Nucleus accumbens (tissue), 56 donors: ENCODE measurements around the gene EBI3.
"Not testable (repeated sequence)": the region's sequence is repeated elsewhere in the genome, so short reads cannot be mapped to it uniquely, and the experiment has no call there.

ENCODE experiments used
- DNase-seq, 56 donors: peaks; one replicate each; lab custom pipeline; 2025; lab: John Stamatoyannopoulos, UW

The EBI3 gene

DNA sequence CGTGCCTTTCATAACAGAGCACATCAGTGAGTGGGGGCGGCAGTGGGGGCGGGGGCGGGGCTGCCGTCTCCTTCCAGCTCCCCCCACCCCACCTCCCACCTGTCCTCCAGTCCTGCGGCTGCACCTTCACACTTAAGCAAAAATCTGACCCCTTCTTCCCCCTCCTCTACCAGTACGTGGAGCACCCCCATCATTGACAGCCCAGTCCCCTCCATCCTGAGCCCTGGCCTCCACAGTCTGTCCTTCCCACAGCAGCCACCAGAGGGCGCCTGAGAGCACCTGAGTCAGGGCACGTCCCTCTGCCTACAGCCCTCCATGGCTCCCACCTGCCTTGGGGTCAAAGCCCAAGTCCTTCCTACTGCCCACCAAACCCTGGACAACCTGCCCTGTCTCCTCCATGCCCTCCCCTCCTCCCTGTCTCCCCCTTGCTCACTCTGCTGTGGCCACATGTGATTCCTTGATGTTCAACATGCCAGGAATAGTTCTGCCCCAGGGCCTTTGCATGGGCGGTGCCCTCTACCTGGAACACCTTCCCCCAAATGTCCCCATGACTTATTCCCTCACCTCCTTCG lies 4.0 kb downstream of the EBI3 start:
- DNase-seq = peak in 20 of 56 donors; percentile 1 to 66 (median 10)

DNA sequence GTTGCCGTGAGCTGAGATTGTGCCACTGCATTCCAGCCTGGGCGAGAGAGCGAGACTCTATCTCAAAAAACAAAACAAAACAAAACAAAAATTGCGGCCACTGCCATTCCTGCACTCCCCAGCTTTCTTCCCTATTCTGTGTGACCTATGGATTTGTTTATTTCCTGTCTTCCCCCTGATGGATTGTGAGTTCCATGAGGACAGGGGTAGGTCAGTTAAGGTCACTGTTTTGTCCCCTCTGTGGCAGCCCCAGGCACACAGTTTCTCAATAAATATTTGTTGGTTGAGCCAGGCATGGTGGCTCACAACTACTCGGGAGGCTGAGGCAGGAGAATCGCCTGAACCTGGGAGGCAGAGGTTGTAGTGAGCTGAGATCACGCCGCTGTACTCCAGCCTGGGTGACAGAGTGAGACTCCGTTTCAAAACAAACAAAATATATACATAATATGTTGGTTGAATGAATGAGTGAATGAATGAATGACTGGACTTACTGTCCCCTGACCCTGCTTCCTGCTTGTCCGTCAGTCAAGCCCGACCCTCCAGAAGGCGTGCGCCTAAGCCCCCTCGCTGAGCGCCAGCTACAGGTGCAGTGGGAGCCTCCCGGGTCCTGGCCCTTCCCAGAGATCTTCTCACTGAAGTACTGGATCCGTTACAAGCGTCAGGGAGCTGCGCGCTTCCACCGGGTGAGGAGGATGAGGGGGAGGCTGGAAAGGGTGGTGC lies 5.0 kb downstream of the EBI3 start:
- DNase-seq = peak in 11 of 56 donors; percentile 0 to 35 (median 25)

- DNase-seq = no peak
Measured at GRCh38 chr19:4234862-4235201, 5.5 kb downstream of the EBI3 start.

DNA sequence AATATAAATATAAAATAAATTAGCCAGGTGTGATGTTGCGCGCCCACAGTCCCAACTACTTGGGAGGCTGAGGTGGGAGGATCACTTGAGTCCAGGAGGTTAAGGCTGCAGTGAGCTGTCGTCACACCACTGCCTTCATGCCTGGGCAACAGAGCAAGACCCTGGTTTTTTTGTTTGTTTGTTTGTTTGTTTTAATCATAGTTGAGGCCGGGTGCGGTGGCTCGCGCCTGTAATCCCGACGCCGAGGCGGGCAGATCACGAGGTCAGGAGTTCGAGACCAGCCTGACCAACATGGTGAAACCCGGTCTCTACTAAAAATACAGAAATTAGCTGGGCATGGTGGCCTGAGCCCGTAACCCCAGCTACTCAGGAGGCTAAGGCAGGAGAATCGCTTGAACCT lies 8.2 kb downstream of the EBI3 start:
- not testable (repeated sequence) for DNase-seq

GRCh38 chr19:4238831-4239230 lies 9.5 kb downstream of the EBI3 start:
- DNase-seq = no peak

DNA sequence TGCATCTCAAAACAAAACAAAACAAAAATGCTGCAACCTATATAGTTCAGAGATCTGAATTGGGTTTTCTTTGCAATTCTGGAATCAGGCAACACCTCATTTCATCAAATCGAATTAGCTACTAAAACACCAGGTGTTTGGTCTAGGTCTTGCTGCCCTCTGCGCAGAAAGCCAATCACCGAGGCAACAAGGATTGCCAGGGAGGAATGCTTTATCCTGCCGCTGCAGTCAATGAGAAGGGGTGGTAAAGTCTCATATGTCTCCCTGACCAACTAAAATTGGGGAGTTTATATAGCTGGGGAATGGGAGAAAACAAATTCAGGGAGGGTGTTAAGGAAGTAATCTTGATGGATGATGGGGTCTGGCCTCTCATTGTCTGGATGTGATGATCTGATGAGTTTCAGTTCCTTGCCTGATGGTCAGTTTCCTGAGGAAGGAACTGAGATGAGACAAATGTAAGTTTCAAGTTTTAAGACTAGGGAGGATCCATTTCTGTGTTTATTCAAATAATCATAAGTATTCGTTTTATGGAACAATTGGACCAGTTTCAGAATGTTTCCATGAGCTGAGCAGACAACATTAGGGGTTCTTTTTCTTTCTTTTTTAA lies 12.6 kb downstream of the EBI3 start:
- no peak for DNase-seq

DNA sequence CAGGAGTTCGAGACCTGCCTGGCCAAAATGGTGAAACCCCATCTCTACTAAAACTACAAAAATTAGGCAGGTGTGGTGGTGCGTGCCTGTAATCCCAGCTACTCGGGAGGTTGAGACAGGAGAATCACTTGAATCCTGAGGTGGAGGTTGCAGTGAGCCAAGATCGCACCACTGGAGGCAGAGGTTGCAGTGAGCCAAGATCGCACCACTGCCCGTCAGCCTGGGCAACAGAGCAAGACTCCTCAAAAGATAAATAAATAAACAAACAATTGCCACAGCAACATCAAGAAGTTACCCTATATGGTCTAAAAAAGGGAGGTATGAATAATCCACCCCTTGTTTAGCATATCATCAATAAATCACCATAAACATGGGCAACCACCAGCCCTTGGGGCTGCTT lies 16.6 kb downstream of the EBI3 start:
- not testable (repeated sequence) for DNase-seq

DNA sequence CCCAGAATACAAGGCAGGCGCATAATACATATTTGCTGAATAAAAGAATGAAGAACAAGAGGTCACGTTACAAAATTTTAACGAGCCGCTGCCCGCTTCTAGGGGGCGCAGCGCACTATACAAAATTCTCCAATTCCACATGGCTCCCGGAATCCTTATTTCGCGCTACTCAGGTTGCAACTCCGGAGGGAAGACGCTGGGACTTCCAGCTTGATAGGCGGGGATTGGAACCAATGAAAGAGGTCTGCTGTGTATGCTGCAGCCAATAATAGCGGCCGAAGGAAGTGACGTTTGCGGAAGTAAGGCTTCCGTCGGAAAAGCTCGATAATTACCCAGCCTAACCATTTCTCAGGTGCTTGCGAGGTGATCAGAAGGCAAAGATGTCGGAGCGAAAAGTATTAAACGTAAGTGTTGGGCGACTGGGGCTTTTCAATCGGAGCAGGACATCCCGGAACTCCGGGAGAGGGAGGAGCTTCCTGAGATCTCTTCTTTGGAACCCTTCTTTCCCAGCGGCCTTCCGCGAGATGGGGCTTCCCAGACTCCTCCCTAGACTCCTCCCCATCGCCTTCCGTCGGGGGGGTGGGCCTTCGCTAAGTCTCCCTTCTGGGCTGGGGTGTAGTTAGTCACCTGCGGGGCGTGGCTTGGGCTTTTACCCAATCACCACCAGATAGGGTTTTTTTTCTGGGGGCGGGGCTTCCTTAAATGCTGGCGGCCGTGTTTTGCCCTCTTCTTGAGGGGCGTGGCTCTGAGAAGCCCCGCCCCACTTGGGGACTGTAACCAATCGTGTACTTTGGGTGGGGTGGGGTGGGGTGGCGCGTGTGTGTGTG lies 17.7 kb downstream of the EBI3 start, which contains the start of gene YJU2:
Gene YJU2, plus strand, starts transcription at position 314 of the 827 bp plus-strand sequence. Its CDS starts 67 bp downstream, at position 381.
- DNase-seq = peak; percentile 73 to 97 (median 94)

DNA sequence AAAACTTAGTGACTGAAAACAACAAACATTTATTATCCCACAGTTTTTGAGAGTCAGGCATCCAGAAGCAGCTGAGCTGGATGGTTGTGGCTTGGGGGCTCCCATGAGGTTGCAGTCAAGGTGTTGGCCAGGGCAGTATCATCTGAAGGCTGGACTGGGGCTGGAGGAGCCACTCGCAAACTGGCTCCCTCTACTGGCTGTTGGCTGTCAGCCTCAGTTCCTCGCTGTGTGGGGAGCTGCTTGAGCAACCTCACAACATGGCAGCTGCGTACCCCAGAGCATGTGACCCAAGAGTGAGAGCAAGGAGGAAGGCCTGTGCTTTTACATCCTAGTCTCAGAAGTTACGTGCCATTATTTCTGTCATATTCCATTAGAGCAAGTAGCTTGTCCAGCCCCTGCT lies 27.2 kb downstream of the EBI3 start:
- DNase-seq = no peak

GRCh38 chr19:4257025-4257424 lies 27.7 kb downstream of the EBI3 start:
- no peak for DNase-seq

DNA sequence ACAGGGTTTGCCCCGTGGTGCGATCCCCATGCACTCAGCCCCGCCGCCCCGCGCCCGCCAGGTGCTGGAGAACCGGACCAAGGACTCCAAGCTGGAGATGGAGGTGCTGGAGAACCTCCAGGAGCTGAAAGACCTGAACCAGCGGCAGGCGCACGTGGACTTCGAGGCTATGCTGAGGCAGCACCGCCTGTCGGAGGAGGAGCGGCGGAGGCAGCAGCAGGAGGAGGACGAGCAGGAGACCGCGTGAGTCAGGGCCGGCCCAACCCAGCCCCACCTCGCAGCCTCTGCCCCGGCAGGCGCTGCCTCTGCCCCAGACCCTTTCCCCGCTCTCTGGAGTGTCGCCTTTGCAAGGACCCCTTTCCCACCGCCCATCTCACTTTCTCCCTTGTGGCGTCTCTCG lies 28.9 kb downstream of the EBI3 start:
- DNase-seq = no peak

DNA sequence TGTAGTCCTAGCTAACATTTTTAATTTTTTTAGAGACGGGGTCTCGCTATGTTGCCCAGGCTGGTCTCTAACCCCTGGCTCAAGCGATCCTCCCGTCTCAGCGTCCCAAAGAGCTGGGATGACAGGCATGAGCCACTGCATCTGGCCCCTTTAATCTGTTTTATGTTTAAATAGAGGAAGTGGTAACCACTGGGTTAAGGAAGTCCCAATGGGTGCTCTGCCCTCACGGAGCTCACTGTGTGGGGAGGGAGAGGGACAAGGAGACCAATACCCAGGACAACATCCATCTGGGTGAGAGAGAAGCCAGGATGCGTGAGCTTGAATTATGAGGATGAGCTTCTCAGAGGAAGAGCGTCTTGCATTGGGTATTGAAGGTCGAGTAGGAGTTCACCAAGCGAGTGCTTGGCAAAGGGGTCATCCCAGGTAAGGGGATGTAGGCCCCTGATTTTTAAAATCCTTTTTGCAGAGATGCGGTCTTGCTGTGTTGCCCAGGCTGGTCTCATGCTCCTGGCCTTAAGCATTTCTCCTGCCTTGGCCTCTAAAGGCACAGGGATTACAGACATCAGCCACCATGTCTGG lies 31.4 kb downstream of the EBI3 start:
- DNase-seq = no peak

GRCh38 chr19:4264812-4265211 lies 35.5 kb downstream of the EBI3 start:
- DNase-seq = no peak

- DNase-seq = no peak
Measured at GRCh38 chr19:4266253-4267000, 37.1 kb downstream of the EBI3 start.

DNA sequence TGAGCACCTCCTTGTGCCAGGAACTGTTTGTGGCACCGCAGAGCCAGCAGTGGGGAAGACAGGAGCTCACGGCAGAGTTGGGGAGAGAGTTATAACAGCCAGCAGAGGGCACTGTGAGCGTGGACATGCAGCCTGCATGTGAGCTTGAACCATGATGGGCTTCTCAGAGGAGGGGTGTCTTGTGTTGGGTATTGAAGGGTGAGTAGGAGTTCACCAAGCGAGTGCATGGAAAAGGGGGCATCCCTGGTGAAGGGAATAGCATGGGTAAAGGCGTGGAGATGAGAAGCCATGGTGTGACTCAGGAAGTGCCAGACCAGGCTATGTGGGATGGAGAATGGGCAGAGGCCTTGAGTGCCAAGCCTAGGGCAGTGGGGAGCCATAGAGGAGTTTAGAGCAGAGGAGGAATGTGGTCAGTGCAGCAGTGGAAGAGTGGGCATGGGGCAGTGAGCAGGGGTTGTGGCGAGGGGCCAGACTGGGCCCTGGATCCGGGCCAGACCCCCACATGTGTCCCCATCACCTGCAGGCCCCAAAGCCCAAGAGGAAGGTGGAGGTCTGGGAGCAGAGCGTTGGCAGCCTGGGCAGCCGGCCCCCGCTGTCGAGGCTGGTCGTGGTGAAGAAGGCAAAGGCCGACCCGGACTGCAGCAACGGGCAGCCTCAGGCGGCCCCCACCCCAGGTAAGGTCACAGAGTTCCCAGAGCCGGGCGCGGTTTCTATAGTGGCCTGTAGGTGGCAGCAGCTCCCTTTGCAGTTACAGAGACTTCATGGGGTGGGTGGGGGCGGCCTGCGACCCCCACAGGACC lies 38.0 kb downstream of the EBI3 start:
- DNase-seq = peak in 17 of 56 donors; percentile 0 to 59 (median 16)

- no peak for DNase-seq
Measured at GRCh38 chr19:4267901-4268815, 38.8 kb downstream of the EBI3 start.

GRCh38 chr19:4268816-4269430 lies 39.6 kb downstream of the EBI3 start:
- DNase-seq = no peak

DNA sequence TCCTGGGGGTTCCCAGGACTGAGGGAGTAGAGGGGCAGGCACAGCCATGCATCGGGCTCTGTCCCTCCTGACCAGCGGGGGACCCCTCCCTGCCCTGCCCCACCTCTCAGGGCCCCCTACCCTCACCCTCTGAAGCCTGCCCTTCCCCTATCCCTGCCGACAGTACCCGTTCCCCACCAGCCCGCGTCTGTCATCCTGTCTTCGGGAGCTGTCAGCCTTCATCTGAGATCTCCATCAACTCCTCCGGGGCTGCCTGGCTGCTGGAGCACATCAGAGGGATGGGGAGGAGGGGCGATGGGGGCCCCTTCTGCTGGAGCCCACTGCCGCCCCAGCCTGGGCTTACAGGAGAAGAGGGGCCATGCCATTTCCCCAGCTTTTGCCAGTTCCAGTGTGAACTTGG lies 43.6 kb downstream of the EBI3 start:
- no peak for DNase-seq
